Limb (tissue), 2 donors: ENCODE data around the gene TTC24.
"Not testable (repeated sequence)": the region's sequence is repeated elsewhere in the genome, so short reads cannot be mapped to it uniquely, and the experiment has no call there.

Source experiments
- DNase-seq, 2 donors: peaks; one replicate each; pipeline ENCODE4 v3.0.0-alpha.2; 2016; ENCODE audit errors: extremely low spot score in 2 of 2

Gene TTC24

GRCh38 chr1:156579472-156579871, at the start of gene TTC24:
Gene TTC24 (plus strand): TSS chr1:156579723. CDS start chr1:156581365, 1,642 bp downstream.
- DNase-seq, result no peak

- DNase-seq, result no peak
Measured at GRCh38 chr1:156530006-156530405, 49.5 kb upstream of the TTC24 start.

- no peak for DNase-seq
Measured at GRCh38 chr1:156532374-156532773, 47.1 kb upstream of the TTC24 start.

- no peak for DNase-seq
Measured at GRCh38 chr1:156533568-156534220, 45.8 kb upstream of the TTC24 start.

- DNase-seq, result no peak
Measured at GRCh38 chr1:156534424-156535060, 45.0 kb upstream of the TTC24 start.

GRCh38 chr1:156537027-156537426, 42.5 kb upstream of the TTC24 start:
- no peak for DNase-seq

- DNase-seq, result no peak
Measured at GRCh38 chr1:156538711-156539440, 40.6 kb upstream of the TTC24 start.

GRCh38 chr1:156539818-156540355, 39.6 kb upstream of the TTC24 start:
- no peak for DNase-seq

- DNase-seq, result no peak
Measured at GRCh38 chr1:156540955-156541354, 38.6 kb upstream of the TTC24 start.

GRCh38 chr1:156543066-156543465, 36.5 kb upstream of the TTC24 start:
- DNase-seq, result no peak

- DNase-seq, result no peak
Measured at GRCh38 chr1:156544592-156545102, 34.9 kb upstream of the TTC24 start.

- no peak for DNase-seq
Measured at GRCh38 chr1:156546267-156546666, 33.3 kb upstream of the TTC24 start.

- DNase-seq, result no peak
Measured at GRCh38 chr1:156547434-156547833, 32.1 kb upstream of the TTC24 start.

GRCh38 chr1:156547982-156548381, 31.5 kb upstream of the TTC24 start:
- no peak for DNase-seq

GRCh38 chr1:156549390-156549789, 30.1 kb upstream of the TTC24 start:
- no peak for DNase-seq

GRCh38 chr1:156549831-156550230, 29.7 kb upstream of the TTC24 start:
- DNase-seq, result no peak

- DNase-seq, result no peak
Measured at GRCh38 chr1:156550346-156550745, 29.2 kb upstream of the TTC24 start.

GRCh38 chr1:156551066-156551643, 28.4 kb upstream of the TTC24 start:
- DNase-seq, result no peak

- DNase-seq, result no peak
Measured at GRCh38 chr1:156551869-156552268, 27.7 kb upstream of the TTC24 start.

- no peak for DNase-seq
Measured at GRCh38 chr1:156552518-156552917, 27.0 kb upstream of the TTC24 start.

GRCh38 chr1:156552937-156553336, 26.6 kb upstream of the TTC24 start:
- not testable (repeated sequence) for DNase-seq
